ENCODE results near the gene NMNAT2. TPM values are rescaled to one million over a fixed set of nuclear protein-coding genes. Genes with fewer than 3 reads are reported as not detected.

Gene NMNAT2
- total and polyA plus RNA-seq, 2 donors (not counting 3 experiments of a cell fraction or from before 2014, with no cell fraction given), result 0.28 to 0.38 TPM

- intact Hi-C loops (cut with micrococcal nuclease), result no loop called here
- FAIRE-seq, result no peak
- POLR2A ChIA-PET, result no interaction called here
- Histone ChIP-seq H3K27me3 (ENCODE audit: control insufficient read depth in 2 of 2, insufficient read depth in 2 of 2, low read length in 2 of 2) (no peaks in the 10 kb centered on the region), H4K20me1 (replicated peaks; ENCODE audit: control insufficient read depth, extremely low read depth, insufficient read depth, low read length) (no peaks in the 10 kb centered on the region), H3K9me3 (replicated peaks; ENCODE audit: control insufficient read depth, insufficient read depth, low read length) (no peaks in the 10 kb centered on the region), H2AFZ (ENCODE audit: low read depth, low read length) (no peak overlapping the region), H3K79me2 (ENCODE audit: control insufficient read depth, insufficient read depth, low read length) (no peaks in the 10 kb centered on the region), H3K9ac (replicated peaks; ENCODE audit: extremely low read depth, insufficient read depth, low read length) (no peak overlapping the region), H3K9me1 (replicated peaks; ENCODE audit: control insufficient read depth, extremely low read depth, insufficient read depth, low read length) (no peaks in the 10 kb centered on the region), H3K4me2 (ENCODE audit: insufficient read depth, low read length) (no peak overlapping the region), H3K4me1 (ENCODE audit: control insufficient read depth, extremely low read depth, insufficient read depth, low read length) (no peaks in the 10 kb centered on the region), H3K36me3 (ENCODE audit: control insufficient read depth in 2 of 2, extremely low read depth in 1 of 2, insufficient read depth in 2 of 2, low read length in 2 of 2) (no peaks in the 10 kb centered on the region), H3K4me3 (replicated peaks in 1 of 3; ENCODE audit: insufficient read depth in 1 of 3, low read depth in 1 of 3, low read length in 3 of 3) (no peak overlapping the region), H3K27ac (ENCODE audit: insufficient read depth, low read depth, low read length) (no peak overlapping the region)
- dilution Hi-C loops (cut with MboI; ENCODE audit: extremely low pct_ligation_motif_present, low sequenced_read_pairs), result no loop called here
- no peak for DNase-seq (ENCODE audit: low read depth, low spot score)
- no peak for TF ChIP-seq POLR2AphosphoS5 (IDR thresholded peaks at IDR 0.05; ENCODE audit: insufficient read depth, low read depth, low read length)
- no peak for TF ChIP-seq MYC (IDR thresholded peaks at IDR 0.05; ENCODE audit: low read depth, low read length)
- no peak for TF ChIP-seq POLR2A (IDR thresholded peaks at IDR 0.05; ENCODE audit: low read depth, low read length)
- no peak for TF ChIP-seq FOS (IDR thresholded peaks at IDR 0.05; ENCODE audit: borderline replicate concordance, insufficient read depth, low read length)
- no peak for TF ChIP-seq JUN (IDR thresholded peaks at IDR 0.05; ENCODE audit: borderline replicate concordance, insufficient read depth, insufficient read length, low read depth)
- TF ChIP-seq GATA2 (IDR thresholded peaks at IDR 0.05; ENCODE audit: insufficient read depth, insufficient read length, low read depth, low read length), result no peak
- no peak for TF ChIP-seq EZH2 (IDR thresholded peaks at IDR 0.05; ENCODE audit: borderline replicate concordance, low read depth, low read length, severe bottlenecking)
- TF ChIP-seq, protein P1, sequence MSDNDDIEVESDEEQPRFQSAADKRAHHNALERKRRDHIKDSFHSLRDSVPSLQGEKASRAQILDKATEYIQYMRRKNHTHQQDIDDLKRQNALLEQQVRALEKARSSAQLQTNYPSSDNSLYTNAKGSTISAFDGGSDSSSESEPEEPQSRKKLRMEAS (IDR thresholded peaks at IDR 0.05; ENCODE audit: insufficient read depth, insufficient read length), result no peak
- no peak for TF ChIP-seq CTCF (IDR thresholded peaks at IDR 0.05; ENCODE audit: extremely low read depth in 1 of 2, insufficient read depth in 1 of 2, low read depth in 1 of 2, low read length in 2 of 2)
- no TSS peak for BruUV-seq (replicated peaks)
- CTCF ChIA-PET, result no interaction called here
Observed at GRCh38 chr1:183301239-183301638, 116.9 kb downstream of the NMNAT2 start.
